NCI-H1417 (cell line): ENCODE measurements around the gene KIRREL3.

Experiments
- DNase-seq, 3 experiments: peaks; one replicate each; lab custom pipeline; 2025; lab: John Stamatoyannopoulos, UW

Gene KIRREL3

DNA sequence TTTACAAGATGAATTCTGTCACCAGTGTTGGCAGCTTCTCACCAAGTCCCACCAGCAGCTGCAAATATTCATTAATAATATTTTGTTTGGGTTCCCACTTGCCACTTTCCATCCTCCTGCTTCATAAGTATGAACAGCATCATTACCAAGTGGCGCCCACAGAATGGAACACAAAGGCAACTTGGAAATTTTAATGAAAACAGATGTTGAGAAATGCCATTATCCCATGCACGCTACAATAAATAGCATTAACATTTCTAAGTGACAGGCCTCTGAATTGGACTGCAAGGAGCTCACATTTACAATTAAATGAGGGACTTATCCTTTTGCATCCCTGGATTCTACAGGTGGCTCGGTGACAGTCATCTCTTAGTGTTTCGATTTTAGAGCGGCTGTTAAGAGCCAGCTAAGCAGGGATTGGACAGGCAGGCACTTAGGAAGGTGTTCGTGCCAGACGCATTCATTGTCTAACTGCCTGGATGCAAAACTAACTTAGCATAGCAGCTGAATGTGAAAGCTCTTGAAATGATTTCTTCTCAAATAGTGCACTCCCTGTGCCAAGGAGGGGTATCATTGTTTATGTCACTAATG, 170.3 kb downstream of the KIRREL3 start:
- peak; percentile 51 to 92 (median 81) for DNase-seq

DNA sequence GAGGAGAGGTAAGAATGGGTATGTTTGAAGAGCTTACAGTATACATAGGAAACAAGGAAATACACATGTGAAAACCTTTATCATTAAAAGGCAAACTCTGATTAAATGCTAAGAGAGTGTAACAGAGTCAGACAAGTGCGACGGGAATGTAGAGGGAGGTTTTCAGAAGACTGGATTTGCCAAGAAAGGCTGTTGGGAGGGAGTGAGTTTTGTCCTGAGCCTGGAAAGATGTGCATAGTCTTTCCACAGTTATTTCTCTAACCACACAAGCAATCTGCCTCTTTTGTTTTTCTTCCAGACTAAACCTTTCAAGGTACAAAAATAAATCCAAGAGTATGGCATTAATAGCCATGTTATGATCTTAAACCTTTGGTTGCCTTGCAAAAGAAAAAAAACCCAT, 170.9 kb downstream of the KIRREL3 start:
- no peak for DNase-seq

GRCh38 chr11:126824035-126824607, 176.4 kb downstream of the KIRREL3 start:
- DNase-seq = peak; percentile 78 to 97 (median 86)

DNA sequence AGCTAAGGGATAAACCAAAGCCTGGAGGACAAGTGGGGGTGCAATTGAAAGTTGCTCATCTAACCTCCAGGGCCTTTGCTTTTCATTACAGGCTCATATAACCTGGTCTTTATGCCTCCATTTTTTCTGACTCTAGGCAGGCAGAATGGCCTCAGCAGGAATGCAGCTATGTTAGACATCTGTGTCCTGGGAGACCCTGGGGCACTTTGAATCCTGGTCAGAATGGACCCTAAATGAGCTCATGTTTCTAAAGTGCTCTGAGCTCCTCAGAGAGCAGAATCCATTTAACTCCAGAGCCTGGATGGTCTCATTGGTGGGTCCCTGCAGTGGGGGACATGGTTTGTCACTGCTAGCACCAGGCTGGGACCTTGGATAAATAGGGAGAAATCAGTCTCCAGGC, 177.3 kb downstream of the KIRREL3 start:
- peak in 1 of 3 experiments; percentile 78 for DNase-seq

GRCh38 chr11:126821827-126822226, 178.7 kb downstream of the KIRREL3 start:
- no peak for DNase-seq

DNA sequence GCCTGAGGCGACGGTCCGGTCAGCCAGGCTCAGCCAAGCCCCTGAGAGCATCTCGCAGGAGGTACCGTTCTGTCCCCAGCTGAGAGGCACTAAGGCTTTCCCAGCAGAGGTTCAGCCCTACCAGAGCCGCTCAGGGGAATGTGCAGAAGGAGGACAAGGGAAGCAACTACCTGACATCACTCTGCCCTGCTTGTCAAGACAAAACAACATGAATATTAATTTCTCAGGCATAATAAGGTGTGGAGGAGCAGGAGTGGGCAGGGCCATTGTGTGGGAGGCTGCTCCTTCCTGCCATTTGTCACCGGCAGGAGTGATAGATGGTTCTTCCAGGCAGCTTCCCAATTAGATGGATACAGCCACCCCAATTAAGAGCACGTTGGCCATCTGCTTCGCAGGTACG, 181.4 kb downstream of the KIRREL3 start:
- DNase-seq = peak in 1 of 3 experiments; percentile 33

GRCh38 chr11:126817523-126818450, 182.8 kb downstream of the KIRREL3 start:
- DNase-seq = no peak

DNA sequence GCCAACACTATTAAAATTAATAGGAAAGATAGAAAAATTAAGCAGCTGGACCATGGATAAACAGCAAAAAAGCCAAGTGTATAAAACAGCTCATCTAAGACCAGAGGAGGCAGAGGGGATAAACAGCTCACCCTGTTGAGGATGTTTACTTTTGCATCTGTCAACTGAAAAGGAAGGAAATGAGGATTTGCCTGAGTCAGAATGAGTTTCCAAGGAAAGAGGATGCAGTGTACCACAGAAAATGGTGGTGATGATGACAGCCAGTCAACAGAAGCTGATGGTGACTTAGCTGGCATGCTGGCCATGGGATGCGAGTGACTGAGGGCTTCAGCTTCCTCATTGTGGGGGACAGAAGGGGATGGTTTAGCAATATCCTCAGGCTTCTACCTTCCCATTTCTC, 183.5 kb downstream of the KIRREL3 start:
- peak in 1 of 3 experiments; percentile 55 for DNase-seq

- DNase-seq = peak; percentile 55 to 81 (median 72)
Measured at GRCh38 chr11:126816645-126817044, 183.9 kb downstream of the KIRREL3 start.

DNA sequence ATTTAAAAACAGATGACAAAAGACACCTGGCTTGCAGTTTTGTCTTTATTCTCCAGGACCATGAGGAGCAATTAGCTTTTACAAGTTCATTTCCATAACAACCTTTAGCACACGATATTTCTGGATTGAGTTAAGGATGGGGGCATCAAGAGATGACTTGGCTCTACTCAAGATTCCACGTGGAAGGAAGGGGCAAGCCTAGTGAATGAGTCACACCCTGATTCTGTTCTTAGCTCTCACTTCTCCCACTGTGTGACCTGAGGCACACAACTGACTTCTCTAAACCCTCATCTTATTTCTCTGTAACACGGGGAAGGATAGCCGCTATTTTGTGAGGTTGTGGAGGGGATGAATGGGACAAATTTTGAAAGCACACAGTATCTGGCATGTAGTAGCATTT, 185.5 kb downstream of the KIRREL3 start:
- DNase-seq = no peak

DNA sequence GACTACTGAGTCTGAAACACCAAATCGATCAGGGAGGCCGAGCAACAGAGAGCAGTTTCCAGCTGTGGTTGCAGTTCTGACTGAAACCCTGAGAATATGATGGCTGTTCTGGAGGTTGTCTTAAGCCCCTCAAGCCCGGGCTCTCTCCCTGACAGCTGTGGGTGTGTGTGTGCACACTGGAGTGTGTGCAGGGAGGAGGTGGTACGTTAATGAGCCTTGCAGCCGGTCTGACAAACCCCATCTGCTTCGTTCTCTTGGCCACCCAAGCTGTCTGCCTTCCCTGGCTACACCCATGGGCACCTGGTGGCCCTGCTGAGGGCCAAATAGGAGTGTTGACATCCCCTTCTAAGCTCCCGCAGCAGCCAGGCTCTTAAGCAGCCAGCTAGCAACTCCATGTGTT, 189.8 kb downstream of the KIRREL3 start:
- peak in 1 of 3 experiments; percentile 14 for DNase-seq

GRCh38 chr11:126809514-126810289, 190.9 kb downstream of the KIRREL3 start:
- no peak for DNase-seq

- DNase-seq = no peak
Measured at GRCh38 chr11:126808836-126809235, 191.7 kb downstream of the KIRREL3 start.

GRCh38 chr11:126808296-126808695, 192.3 kb downstream of the KIRREL3 start:
- peak in 1 of 3 experiments; percentile 15 for DNase-seq

DNA sequence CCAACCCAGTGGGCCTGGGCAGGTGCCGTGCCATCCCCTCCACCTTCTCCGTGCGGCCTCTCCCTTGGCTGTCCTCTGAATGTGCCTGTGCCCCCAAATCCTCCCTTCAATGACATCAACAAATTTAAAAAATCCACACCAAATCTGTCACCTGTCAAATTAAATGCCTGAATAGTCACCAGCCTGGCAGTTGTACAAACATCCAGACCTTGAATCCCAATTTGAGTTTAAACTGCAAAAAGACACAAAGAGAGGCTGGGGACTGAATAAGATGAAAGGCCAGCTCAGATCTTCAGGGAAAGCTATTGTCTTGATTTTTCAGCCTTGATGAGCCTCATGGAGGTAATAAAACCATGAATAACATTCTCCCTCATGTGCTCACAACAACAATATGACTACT, 194.7 kb downstream of the KIRREL3 start:
- DNase-seq = no peak

DNA sequence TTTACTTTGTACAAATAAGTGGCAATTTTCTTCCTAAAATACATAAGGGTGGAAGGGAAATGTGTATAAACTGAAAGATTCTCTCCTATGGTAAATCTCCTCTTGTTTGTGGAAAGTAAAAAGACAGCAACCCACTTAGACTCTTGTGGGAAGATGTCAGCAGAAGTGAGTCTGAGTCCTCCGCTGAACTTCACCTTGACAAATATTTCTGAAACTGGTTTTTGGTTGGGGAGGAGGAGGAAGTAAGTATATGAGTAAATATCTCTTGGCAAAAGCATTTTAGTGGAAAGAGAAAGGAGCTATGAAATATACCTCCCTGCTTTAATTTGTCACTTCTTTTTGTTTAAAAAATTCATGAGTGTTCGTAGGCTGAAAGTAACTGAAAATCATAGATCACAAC, 196.2 kb downstream of the KIRREL3 start:
- DNase-seq = no peak

DNA sequence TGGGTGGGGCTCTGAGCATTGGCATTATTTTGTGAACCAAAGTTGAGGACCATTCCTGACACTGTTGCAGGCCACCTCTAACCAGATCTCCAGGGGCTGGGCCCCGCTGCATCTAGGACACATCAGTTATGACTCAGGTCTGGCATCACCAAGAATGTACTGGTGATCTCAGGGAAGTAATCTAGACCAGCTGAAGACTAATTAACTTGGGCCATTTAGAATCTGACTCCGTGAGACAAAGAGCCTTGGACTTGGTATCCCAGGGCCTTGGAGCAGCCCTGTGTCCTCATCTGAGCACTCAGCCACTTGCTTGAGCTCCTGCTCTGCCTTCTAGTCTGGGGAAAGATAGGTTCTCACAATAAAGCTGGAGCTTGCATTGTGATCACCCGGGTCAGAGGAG, 200.6 kb downstream of the KIRREL3 start:
- no peak for DNase-seq

DNA sequence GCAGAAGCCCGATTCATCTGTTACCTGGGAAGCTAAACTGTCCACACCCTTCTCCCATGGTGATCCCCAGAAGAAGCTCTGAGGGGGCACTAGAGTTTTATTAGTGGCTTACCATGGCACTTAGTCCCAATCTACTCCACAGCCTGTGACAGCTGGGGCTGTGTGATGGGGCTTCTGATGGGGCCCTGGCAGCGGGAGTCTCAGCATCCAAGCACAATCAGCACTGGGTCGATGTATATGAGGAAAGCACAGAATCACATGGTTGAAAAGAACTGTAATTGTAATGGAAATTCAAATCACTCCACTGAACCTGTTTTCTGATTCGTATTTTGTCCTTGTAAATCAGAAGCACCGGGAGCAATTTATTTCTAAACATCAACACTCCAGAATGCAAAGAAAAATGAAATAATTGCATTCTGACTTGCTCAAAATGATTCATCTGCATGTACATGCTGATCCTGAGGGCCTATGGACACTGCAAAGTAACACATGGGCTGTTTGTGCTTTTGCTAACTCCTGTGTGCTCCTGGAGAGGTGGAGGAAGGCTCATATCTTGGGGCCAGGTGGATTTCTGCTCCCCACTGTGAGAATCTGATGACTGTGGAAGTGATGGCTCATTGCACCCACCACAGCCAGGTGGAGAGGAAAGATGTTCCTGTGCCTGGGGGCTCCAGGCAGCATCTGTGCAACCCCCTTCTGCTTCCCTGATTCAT, 203.0 kb downstream of the KIRREL3 start:
- DNase-seq = peak in 1 of 3 experiments; percentile 27

DNA sequence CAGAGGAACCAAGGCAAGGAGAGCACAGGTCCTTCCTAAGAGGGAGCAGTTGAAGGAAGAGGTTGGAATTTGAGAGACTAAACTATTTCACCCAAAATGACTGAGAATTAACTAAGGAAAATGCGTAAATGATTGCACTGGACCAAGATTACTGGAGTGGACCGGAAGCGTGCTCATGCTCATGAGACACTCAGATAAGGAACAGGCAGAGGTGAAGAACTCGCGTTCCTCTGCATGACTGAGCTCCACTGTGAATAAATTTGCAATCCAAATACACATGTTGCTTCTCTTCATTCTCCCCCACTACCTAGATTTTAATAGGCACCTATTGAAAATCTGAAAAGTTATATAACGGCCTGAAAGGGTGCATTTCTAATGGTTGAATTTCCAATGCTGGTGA, 207.0 kb downstream of the KIRREL3 start:
- no peak for DNase-seq

- no peak for DNase-seq
Measured at GRCh38 chr11:126791991-126792390, 208.6 kb downstream of the KIRREL3 start.

DNA sequence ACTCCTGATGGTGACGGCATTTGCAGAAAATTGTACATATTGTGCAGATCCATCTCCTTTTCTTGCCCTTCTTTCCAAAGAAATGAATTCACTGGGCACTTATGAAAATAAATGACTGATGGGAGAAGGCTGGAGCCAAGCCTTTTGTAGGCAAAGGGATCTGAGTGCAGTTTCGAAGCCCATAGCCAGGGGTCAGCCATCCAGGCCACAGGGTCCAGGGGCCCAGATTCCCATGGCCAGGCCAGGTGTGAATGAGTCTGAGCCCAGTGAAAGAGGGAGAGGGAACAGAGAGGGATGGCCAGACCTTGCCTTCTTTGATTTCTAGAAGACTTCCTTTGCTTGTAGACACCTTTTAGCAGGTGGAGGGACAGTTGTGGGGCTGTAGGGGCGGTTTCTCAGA, 209.1 kb downstream of the KIRREL3 start:
- no peak for DNase-seq
